ENCODE results near the gene CREB3L4.
"Not testable (repeated sequence)": the region's sequence is repeated elsewhere in the genome, so short reads cannot be mapped to it uniquely, and the experiment has no call there.

DNA sequence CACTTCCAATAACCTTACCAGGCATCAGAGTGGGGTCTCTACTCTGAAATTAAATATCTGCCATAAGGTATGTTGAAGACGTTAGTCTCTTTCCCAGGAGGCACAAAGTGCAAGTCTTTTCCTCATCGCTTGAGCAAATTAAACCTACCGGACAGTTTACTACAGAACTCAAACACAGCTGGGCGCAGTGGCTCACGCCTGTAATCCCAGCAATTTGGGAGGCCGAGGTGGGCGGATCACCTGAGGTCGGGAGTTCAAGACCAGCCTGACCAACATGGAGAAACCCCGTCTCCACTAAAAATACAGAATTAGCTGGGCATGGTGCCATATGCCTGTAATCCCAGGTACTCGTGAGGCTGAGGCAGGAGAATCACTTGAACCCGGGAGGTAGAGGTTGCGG lies 11.4 kb downstream of the CREB3L4 start:
- TF ChIP-seq, protein P1, sequence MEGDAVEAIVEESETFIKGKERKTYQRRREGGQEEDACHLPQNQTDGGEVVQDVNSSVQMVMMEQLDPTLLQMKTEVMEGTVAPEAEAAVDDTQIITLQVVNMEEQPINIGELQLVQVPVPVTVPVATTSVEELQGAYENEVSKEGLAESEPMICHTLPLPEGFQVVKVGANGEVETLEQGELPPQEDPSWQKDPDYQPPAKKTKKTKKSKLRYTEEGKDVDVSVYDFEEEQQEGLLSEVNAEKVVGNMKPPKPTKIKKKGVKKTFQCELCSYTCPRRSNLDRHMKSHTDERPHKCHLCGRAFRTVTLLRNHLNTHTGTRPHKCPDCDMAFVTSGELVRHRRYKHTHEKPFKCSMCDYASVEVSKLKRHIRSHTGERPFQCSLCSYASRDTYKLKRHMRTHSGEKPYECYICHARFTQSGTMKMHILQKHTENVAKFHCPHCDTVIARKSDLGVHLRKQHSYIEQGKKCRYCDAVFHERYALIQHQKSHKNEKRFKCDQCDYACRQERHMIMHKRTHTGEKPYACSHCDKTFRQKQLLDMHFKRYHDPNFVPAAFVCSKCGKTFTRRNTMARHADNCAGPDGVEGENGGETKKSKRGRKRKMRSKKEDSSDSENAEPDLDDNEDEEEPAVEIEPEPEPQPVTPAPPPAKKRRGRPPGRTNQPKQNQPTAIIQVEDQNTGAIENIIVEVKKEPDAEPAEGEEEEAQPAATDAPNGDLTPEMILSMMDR (conservative IDR thresholded peaks at IDR 0.05; ENCODE audit: low read length): not testable (repeated sequence)
- TF ChIP-seq EZH2phosphoT487 (IDR thresholded peaks at IDR 0.05; ENCODE audit: borderline replicate concordance, low read depth, low read length): not testable (repeated sequence)

Measured in OCI-LY7 (cell line).